GM21737 (cell line): ENCODE results near the gene PROSER2.

ENCODE experiments used
- ATAC-seq: cut with Tn5 transposase; IDR thresholded peaks from one replicate; pipeline ENCODE4 v1.9.1; 2021; ENCODE audit warnings: mild to moderate bottlenecking, moderate library complexity; ENCODE audit not compliant: unreplicated experiment

PROSER2 gene

DNA sequence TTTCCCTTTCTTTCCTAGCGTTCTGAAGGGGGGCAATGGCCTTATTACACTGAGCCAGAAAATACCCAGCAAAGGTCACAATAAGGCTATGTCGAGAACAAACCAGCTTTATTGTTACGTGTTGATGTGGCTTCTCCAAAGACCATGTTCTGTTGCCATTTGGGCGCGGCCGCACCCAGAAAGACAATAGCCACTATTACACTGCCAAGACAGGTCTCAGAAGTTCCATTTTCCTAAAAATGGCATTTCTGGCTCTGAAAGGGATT, 77.8 kb downstream of the PROSER2 start:
- no peak for ATAC-seq

DNA sequence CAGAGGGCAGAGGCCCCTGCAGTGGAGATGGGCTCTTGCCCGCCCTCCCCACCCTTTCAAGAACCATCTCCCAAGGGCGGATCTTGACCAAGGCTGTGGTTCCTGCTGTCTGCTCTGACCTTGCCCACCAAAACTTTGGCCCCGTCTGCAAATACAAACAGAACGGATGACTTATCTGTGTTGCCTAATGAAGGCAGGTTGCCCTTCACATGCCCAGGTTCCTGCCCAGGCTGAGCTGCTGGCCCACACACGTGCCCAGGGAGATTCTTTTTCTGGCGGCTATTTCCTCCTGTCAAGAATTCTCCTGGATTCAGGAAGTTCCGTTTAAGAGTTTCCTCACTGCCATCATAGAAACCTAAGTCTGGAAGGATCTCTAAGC, 78.3 kb downstream of the PROSER2 start:
- ATAC-seq, result no peak

DNA sequence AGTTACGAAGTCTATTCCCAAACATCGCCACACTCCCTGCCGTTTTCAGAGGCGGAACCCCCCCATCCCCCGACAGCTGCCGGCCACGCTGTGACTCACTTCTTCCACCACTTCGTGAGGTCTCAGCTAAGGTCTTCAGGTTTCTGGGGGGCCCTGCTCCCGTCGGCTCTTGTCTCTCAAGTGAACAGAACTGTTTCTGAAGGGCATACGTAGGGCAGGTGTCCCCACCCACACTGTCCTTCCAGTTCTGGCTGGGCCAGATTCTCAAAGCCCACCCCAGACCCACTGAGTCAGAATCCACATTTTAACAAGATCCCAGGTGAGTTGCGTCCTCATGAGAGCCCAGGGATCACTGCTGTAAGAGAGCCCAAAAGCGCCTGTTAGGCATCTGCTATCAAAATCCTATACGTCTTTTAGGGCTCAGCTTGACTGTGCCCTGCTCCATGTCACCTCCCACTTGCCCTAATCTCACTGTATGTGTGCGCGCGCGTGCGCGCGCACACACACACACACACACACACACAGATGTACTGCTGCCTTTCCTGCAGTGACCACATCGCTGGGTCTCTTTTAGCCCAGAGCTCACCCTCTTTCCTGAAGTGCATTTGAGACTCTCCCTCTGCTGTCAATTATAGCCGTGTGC, 78.8 kb downstream of the PROSER2 start:
- no peak for ATAC-seq

DNA sequence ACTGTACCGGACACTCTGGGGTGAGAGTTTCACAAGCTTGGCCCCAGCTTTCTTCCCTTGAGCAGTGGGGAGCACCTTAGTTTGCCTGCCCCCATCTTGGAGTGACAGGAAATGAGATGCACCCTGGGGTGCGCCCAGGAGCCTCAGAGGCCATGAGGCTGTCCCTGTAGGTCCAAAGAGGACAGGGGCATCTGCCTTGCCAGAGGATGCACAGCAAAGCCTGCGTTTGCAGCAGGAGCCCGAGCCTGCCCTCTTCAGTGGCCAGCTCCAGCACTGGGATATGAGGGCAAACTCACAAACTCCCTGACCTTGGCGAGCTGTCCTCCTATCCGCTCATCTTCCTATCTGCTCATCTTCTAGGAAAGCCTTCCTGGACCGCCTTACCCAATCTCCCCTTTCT, 79.5 kb downstream of the PROSER2 start:
- ATAC-seq, result no peak

DNA sequence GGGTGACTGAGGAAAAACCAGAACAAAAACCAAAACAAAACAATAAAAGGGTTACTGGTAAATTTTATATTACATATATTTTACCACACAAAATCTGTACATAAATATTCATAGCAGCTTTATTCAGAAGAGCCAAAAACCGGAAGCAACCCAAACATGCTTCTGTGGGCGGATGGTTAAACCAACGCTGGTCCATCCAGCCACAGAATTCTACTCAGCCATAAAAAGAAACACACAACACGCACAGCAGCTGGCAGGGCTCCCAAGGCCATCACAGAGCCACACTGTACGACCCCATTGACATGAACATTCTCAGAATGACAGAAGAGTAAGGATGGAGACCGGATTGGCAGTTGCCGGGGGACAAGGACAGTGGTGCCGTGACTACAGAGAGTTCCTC, 83.6 kb downstream of the PROSER2 start:
- ATAC-seq, result no peak

DNA sequence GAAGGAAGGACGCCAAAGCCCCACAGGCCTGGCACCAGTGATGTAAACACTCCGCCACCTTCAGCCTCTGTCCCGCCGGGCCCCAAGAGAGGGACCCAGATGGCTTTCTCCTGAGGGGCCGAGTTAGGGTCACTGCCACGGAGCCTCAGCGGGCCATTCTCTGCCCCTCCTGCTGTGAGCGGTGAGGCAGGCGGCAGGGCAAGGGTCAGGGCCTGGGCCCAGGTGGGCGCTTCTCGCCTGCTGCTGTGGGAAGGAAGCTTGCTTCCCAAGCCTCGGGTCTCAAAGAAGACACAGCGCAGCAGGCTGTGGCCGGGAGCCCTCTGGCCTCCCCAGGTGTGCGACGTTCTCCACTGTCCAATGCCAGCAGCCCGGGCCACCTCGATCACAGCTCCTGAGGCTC, 84.8 kb downstream of the PROSER2 start:
- ATAC-seq, result no peak

DNA sequence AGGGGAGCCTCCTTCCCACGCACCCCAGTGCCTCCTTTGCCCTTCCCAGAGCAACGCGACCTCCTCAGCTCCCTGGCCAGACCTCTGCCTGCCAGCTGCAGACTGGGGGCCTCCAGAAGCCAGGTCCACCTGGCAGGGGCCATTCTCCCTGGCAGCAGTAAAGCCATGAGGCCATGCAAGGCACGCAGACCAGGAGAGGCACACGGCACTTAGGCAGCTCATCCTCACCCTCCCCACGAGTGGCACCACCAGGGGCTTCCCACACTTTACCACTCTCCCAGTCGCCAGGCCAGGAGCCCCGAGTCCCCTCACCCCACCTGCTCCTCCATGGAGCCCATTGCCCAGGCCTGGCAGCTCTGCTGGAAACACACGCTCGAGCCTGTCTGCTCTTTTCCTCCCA, 85.4 kb downstream of the PROSER2 start:
- ATAC-seq, result no peak

DNA sequence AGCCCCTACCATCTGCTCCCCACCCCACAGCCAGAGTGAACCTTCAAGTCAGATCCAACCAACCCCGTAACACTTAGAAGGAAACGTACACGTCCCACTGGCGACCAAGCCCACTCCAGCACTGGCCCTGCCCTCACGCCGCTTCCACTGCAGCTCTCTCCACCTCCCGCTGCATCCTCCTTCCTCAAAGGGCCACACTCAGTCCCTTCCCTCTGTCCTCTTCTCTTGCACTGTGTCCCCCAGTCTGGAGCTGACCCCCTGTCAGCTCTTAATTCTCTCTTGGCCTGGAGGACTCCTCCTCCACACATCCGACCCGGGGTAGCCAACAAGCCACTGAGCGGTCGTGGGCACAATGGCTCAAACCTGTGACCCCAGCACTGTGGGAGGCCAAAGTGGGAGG, 85.8 kb downstream of the PROSER2 start:
- ATAC-seq, result no peak

DNA sequence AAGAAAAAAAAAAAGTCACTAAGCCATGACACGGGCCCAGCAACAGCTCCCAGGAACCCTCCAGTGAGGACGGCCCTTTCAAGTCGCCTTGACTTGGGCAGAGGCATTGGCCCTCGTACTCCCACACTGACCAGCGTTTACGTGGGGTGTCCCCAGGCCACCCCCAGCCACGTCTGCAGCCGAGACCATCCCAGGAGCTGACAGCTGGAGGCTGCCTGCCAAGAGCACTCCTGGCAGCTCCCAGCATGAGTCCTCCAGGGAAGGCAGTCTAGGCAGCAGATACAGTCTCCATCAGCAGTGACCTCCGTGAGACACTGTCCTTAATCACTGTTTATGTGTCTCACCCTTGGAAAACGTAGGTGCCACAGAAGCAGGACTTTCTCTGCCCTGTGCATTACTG, 86.5 kb downstream of the PROSER2 start:
- ATAC-seq, result no peak

DNA sequence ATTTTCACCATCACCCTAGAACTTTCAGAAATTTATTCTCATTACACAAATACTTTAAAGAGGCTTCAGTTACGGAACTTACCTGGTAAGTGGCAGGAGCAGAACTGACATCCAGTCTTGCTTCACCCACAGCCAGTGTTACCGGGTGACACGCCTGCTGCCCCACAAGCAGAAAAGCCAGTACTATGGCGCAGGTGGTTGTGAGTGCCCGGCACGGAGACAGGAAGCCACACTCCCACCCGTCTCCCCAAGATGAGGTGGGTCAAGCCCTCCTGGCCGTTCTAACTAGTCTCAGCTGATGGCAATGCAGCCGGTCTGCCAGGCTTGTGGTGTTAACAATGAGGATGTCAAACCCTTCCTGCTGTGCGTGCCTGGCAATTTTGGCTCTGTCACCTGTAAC, 86.9 kb downstream of the PROSER2 start:
- ATAC-seq, result no peak

DNA sequence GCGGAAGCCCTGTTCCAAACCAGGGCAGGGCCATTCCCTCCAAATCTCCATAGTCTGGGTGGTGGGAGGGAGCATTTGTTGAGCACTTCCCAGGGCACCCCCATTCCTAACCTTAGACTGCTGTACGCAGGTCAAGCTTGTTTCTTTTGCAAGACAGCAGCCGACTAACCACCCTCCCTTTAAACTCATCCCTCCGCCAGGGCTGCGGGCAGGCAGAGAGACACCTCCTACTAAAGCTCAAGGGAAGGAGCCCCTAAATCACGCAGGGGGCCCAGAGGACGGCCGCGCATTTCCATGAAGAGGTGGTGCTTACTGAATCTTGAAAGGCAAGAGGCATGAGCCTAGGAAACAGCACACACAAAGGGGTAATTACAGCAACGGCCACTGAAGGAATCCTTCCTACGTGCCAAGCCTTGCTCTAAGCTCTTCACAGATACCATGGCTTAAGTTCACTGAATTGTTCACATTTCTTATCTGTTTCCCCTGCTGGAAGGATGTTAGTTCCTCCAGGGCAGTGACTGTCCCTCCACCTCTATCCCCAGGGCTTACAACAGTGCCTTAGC, 90.0 kb downstream of the PROSER2 start:
- no peak for ATAC-seq

DNA sequence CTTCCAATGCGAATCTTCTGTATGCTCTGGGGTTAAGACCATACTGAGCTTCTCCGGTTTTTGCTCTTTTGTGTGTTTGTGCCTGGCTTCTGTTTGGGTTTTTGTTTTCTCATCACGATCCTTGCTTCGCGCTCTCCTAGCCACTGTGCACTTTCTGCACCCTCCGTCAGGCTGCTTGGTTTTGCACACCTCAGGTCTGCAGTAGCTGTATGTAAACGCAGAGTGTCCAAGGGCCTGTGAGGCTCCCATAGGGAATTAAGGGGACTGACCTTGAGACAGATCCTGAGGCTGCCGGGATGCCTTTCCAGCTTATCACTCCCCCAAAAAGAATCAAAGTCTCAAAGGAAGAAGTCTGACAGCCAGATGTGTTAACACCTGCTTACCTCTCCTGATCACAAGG, 95.2 kb downstream of the PROSER2 start:
- ATAC-seq, result no peak

DNA sequence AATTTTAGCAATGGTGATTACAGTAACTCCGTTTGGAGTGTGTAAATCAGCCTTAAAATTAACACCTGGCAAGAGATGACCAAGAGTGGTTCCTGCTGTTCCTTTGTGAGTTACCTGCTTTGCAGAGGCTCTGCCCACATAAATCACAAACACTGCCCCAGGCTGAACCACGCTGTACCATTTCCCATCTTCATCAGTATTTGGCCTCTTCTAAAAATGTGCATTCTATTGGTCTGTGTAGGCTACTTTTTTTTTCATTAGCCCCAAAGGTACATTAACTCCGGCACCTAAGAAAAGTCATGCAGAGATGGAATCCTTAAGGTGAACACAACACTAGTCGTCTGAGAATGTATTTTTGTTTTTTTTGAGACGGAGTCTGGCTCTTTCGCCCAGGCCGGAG, 96.1 kb downstream of the PROSER2 start:
- ATAC-seq, result no peak
